GM18499 (cell line): Measurements from ENCODE around the gene COQ9.

Experiments
- ATAC-seq: cut with Tn5 transposase; IDR thresholded peaks from one replicate; pipeline ENCODE4 v1.9.1; 2021; ENCODE audit warnings: moderate number of reproducible peaks; ENCODE audit not compliant: insufficient read depth, unreplicated experiment

The COQ9 gene

DNA sequence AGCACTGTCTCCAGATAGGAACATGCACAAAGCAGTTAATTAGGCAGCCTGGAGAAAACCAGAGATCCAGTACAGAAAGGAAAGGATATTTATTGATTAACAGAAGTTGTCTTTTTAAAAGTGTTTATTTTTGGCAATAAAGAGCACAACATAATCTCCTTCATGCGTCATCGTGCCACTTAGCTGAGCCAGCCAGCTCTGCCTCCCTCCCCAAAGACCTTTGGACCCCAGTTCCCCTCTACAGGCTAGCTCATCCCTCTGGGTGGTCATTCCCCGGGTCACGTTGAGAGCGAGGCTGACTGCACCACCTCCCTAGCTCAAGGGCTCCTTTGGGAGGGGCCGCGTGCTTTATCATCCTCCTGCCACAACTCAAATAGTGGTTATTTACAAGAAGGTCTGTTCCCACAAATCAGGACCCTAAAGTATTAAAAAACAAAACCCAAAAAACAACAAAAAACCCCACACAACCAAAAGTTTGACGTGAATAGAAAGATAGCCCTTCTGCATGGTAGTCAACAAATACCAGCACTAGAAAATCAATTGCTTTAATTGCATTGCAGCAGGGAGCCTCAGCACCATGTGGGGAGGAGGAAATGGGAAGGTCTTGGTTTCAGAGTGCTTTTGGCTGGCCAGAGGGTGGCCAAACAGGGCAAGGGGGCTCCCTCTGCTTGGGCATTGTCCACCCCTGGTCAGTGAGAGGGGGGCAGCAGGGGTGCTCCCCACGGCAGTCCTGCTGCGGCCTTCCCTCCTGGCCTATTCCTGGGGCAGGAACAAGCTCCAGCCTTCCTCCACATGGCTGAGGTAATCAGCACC, 24.8 kb downstream of the COQ9 start:
- ATAC-seq = no peak

DNA sequence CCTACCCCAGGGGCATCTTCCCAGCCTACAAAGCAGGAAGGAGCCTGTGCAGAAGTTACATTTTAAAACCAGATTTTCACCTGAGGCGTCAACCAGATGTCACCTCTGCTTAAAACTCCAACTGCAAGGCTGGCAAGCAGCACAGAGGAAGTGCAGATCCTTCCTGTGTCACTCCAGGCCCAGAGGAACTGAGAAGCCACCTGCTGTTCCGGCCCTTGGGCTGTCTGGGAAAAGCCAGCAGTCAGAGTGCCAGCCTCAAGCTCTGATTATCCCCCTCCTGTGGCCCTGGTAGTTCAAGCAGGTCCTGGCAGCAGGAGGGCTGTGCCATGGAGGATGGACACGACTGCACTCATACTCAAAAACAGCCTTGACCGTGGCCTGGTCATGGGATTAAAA, 25.4 kb downstream of the COQ9 start:
- ATAC-seq = no peak

DNA sequence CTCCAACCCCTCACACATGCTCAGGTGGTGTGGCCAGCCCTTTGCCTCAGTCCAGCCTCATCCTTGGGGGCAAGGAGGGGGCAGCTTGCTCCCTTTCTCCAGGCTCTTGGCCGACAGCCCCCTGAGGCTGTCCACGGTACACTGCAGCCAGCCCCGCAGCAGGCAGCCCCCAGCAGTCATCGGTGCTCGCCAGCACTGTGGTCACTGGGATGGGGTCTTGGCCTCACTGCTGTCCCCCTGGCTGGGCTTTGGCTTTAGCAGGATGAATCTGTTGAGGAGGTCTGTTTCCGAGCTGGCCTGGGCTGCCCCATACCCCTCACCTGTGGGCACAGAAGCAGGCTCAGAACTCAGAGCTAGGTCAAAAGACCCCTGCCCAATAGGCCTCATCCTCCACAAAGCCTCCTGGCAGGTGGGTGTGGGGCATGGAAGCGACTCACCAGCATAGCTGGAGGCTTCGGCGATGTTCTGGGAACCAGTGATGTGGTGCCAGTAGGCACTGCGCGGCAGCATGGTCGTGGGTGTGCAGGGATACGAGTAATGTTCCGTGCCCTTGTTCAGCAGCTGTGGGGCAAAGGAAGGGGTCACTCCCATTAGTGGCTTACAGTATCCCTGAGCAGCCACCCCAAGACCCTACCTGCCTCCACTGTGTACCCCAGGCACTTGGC, 26.0 kb downstream of the COQ9 start:
- no peak for ATAC-seq

DNA sequence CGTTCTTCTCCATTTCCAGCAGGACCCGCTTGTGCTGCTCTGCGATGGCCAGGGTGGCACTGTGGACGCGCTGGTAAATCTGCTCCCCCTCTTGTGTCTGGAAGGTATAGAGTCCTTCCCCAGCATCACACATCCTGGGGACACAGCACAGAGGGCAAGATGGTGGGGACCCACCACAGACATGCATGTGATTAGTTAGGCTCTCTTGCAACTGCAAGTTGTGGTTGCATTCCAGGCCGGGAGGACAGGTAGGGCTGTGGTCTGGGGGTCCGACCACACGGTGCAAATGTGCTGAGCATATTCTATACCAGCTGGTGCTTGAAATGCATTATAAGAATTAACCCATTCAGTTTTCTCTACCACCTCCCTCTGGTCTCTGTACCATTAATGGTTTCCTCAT, 26.6 kb downstream of the COQ9 start:
- no peak for ATAC-seq

DNA sequence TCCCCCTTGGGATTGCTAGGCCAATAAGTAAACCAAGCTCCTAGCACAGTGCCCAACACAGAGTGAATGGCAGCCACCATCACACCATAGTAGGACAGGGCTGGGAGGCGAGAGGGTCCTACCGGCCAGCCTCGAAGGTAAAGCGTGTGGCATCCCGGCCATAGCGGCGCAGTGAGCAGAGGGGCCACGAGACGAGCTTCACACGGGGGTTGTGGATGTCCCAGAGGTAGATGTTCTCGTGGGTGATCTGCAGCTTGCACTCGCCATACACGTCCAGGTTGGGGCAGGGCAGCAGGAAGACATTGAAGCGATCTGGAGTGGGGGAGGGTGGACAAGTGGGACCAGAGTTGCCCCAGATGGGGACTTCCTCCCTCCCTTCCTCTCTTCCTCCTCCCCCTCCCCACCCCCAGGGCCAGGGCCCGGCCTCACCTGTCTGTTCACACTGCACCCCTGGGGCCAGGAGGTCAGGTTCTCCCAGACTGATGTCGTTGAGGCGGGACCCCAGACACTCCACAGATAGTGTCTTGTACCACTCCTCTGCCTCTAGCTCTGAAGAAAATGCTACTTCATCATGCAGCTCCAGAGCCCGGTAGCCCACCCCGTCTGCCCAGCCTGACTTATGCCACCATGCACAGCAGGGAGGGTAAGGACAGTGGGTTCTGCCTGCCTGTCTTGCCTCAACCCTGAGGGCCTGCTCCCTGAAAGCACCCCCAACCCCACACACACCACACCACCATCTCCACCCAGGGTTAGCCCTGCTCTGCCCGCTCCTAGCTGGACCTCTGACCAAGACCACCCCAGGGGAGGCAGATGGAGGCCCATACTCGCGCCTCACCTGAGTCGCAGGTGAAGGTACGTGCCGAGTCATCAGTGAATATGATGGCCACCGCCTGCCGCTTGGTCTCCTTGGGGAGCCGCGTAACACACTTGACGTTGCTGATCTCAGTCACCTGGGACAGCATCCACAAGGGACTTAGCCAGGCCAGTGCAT, 27.7 kb downstream of the COQ9 start:
- ATAC-seq = no peak

DNA sequence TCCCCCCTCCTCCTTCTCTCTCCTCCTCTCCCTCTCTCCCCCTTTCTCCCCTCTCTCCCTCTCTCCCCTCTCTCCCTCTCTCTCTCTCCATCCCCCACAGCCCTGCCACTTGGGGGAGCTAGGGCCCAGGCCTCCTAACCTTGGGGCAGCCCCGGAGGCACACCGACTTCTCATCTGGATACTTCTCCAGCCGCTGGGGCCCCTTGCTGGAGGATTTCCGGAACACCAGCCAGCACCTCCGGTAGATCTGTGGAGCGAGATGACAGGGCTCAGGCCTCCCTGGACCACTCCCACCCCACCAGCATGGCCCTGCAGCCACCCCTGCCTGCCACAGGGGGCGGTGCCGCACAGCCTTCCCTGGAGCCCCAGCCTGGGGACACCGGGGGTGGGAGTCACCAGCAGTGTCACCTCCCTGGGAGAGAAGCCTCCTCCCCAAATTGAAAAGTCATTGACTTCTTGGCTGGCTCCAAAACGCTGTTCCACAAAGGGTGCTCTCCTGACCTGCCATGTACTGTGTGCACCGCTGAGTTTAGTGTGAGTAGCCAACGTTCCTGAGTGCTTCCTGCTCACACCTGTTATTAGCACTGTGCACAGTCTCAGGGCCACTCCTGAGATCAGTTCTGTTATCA, 28.5 kb downstream of the COQ9 start:
- peak; percentile 81 for ATAC-seq

DNA sequence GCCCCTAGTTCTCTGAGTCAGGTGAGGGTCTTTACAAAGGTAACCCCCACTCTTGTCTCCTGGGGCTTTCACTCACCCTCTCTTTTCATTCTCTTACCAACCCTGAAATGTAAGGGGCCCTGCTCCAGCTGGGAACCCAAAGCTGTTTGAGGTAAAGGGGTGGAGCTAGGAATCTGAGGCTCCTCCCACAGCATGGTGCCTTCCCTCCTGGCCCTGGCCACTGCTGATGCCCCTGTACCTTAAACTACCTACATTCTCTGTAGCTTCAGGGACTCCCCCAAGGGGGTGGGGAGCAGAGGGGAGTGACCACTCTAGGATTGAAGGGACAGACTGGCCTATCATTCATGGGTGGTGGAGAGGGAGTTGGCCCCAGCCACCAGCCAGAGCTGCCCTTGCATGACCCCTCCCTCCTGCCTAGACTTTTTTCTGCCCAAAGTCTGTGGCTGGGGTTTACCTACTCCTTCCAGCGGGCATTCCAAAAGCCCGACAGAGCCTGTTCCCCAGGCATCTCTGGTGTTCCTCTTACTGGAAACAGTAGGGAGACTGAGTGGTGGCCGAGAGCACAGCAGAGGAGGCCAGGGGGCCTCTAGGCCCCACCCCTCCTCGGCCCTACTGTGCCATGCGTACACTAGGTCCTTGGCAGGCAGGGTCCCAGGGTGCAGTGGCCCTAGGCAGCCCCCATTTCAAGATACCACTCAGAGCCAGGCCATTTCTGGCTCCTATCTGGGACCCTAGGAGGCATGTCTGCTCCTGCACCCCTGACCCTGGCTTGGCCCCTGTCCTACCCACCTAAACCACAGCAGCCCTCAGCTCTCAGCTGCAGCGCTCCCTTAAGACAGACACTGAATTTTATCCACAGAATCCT, 29.5 kb downstream of the COQ9 start:
- ATAC-seq = no peak

DNA sequence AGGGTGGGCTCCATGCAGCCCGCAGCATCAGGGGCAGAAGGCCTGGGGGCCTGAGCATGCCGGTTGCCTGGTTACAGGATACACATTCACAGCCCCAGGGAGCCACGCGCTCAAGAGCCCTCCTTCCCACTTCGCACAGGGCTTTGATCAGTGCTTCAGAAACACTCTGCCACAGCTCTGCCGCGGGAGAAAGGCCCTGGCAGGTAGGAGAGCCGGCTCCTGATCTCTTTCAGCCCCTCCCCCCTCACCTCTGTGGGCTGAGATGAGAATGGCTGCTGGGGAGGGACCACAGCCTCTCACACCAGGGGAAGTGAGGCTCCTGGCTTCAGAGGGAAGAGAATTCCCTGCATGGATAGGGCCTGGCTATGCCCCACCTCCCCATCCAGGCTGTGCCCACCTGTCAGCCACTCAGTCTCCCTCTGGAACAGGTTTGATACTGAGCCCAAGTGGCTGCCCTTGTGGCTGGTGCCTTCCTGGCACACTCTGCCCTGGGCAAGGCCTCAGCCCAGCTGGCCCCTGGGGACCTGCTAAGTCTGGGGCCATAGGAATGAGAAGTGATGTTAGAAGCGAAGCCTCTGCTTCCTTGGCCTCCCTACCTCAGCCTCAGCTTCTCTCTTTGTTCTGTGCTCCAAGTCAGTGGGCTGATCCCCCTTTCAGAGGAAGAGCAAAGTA, 30.4 kb downstream of the COQ9 start:
- ATAC-seq = no peak

DNA sequence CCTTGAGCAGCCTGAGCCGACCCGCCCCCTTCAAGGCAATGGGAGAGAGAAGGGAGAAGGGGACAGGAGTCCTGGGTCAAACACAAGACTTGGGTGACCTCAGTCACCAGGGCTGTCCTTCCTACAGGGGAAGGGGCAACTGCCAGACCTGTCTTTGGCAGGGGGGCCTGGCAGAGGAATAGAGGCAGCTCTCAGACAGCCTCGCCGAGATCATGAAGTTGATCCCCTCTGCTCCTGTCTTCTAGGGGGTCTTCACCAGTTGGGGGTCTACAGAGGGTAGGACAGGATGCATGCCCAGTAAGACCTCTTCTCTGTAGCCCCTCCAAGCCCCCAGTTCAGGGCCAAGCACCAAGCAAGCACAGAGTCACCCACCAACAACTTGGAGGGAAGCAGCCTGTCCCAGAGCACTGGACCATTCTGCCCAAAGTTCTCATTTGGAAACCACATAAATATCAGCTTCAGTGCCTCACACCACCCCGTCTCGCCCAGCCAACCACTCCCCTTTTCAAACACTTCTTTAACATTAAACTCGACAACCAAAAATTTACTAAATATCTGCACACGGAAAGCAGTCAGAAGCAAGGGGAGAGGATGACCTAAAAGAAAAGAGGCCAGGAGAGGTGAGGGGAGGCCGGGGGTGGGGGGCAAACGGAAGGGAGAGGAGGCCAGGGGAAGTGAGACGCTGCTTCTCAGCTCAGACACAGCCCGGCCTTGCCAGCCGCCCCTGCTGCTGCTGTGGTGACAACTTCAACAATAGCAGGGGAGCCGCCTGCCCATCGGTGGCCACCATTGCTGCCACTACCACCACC, 31.3 kb downstream of the COQ9 start:
- ATAC-seq = no peak

DNA sequence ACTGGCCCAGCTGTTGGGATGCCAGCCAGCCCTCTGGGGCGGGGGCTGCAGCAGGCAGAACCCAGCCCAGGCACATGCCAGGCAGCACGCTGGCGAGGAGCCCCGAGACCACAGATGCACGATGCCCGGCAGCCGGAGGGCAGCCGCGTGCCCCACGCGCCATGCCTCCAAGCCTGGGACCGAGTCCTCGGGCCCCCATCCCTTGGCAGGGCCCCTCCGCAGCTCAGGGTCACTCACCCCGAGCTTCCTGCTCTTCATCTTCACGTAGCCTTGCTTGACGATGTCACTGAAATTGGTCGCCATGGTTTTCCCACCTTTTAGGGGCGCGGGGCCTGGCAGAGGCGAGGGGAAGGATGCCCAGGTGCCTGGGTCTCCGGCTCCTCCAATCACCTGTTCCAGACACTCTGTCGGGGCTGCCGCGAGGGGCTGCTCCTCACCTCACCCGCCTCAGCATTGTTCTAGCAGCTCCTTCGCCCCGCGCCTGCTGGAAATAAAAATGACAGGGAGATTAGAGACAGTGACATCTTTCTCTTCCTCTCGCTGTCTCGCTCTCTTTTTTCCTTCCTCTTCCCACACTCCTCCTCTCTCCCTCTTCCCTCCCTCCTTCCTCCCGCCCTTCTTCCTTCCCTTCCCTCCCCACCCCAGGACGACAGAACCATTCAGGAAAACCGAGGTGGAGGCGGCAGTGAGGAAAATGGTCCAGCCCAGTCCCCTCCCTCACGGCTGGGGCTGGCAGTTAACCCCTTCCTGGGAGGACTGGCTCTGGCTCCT, 32.1 kb downstream of the COQ9 start:
- no peak for ATAC-seq

DNA sequence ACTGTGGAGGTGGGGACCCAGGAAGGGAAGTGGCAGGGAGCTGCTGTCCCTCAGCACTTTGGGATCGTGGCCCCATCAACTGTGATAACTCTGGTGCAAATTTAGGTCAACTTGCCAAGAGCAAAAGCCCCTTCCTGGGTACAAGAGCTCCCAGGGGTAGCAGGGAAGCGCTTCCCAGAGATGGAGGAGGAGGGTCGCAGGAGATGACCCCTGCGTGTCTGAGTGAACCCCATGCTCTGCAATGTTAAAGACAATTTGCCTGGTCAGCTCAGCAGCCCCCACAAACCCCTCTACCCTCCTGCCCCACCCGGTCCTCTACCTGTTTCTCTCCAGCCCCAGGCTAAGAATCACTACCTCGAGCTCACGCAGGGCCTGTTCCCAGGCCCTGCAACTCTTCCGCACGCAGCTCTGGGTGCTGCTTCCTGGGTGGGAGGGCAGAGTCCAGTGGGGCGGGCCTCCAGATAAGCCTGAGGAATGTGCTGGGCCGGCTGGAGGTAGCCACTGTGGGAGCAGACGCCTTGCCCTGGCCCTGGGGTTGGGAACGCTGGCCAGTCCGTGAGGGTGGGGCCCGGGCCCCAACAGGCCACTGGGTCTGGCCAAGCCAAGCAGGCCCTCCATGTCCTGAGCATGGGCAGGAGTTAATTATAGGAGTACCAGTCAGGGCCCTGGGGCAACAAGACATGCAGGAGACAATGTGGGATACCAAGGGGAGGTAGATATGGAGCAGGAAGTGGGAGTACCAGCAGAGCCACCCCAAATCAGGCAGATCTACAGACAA, 32.9 kb downstream of the COQ9 start:
- no peak for ATAC-seq

DNA sequence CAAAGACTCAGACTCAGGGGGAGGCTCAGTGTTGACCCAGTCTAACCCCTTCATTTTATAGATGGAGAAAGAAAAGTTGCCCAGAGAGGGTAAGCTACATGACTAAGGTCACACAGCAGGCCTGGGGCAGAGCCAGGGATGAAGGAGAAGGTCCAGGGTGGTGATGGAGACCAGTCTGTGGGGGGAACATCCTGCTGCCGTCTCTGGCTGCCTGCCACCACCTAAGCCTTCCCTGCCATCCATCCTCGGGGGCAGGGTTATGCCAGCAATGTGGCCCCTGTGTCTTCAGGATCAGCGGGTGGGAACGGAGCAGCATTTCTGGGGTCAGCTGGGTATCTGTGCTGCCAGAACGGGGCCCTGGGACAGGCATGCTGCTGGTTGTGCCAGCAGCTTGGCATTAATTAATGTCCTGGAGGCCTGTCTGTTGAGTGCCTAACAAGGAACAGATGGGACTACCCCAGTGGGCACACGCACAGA, 33.5 kb downstream of the COQ9 start:
- ATAC-seq = no peak

DNA sequence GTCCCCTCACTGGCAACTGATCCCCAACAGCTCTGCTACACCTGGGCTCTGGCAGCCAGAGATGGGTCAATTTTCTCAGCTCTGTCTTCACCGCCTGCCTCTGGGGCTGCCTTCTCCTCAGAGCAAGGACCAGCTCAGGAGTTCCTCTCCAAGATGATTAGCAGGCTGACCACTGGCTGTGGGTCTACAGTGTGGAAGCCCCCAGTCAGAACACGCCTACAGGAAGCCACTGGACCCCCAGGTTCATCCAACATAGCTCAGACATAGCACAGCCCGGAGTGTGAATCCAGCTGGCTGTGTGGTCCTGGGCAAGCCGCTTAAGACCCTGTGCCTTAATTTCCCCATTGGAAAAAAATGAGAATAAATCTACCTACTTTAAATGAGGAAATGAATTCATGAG, 34.1 kb downstream of the COQ9 start:
- no peak for ATAC-seq

DNA sequence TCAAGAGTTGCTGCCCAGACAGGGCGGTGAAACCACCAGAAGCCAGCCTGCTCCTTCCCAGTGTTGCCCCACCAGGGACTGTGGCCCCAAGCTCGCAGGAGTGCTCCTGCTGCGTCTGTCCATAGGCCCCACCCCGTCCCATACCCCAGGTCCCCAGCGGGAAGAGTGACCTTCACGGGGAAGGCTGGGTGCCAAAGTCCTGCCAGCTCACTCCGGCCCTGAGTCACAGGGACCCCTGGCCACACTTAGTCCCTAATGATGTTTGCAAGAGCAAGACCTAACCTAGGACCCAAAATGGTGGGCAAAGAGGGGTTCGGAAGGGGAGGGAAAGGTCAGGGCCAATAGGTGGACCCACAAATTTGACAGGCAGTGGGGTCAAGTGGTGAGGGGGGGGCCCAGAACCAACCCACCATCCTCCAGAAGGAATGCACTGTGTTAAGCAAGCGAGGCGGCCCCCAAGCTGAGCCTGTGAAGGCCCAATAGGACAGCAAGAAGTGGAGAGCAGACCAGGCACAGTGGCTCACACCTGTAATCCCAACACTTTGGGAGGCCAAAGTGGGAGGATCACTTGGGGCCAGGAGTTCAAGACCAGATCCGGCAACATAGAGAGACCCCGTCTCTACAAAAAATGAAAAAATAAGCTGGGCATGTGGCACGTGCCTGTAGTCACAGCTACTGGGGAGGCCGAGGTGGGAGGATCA, 35.7 kb downstream of the COQ9 start:
- ATAC-seq = no peak

DNA sequence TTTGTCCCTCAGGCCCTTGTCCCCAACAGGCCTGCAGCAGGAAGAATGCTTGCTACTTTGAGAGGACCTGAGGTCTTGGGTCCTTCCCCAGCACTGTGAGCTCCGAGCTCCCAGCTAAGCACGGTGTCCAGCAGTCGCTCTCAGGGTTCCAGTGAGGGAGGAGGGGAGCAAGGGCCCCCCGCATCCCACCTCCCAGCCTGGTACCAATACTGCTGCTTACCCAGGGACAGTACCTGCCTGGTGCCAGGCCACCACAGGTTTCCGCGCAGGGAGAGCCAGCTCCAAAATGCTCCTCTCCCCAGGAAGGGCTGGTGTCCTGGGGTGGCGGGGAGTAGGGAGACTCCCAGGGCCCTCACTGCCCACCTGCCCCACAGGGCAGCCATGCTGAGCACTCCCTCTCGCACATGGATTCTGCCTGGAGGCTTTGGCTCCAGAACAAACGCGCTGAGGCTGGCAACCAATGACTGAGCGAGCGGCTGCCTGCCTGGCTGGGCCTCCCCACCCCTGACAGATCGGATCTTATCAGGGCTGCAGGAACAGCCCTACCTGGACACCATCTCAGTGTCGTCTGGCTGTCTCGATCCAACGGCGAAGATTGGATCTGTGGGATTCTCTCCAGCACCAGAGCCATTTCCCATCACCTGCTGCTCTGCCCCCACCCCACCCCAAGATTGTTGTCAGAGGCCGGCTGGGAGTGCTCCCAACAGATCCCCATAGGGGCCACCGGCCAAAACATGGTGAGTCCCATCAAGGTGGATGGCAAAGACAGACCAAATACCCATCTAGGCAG, 36.6 kb downstream of the COQ9 start:
- no peak for ATAC-seq
